Thyroid gland (tissue), 4 donors: ENCODE data around the gene MRPL21. TPM values are rescaled to one million over a fixed set of nuclear protein-coding genes. Genes with fewer than 3 reads are reported as not detected.

Experiments used
- DNase-seq, 2 donors: peaks; one replicate each; pipeline ENCODE4 v3.0.0-alpha.2; 2019
- H3K27ac ChIP-seq, 3 donors: fragments of 200-600 bp; sonication (generic); 1 replicate in 2 of 3; 2 replicates in 1 of 3; pipeline ENCODE4 v1.5.1; 2016 to 2019; ENCODE audit warnings: mild to moderate bottlenecking in 1 of 3, moderate library complexity in 1 of 3
- H3K27me3 ChIP-seq: fragments of 200-600 bp; sonication (generic); one replicate; pipeline ENCODE4 v1.5.1; 2019
- H3K36me3 ChIP-seq, 2 donors: fragments of 200-600 bp; sonication (generic); one replicate each; pipeline ENCODE4 v1.5.1; 2016 to 2019
- H3K4me1 ChIP-seq, 2 donors: fragments of 200-600 bp; sonication (generic); one replicate each; pipeline ENCODE4 v1.5.1; 2017 to 2019
- H3K4me3 ChIP-seq, 3 donors: fragments of 200-600 bp; sonication (generic); replicated peaks in 1 of 3; 1 replicate in 2 of 3; 2 replicates in 1 of 3; pipeline ENCODE4 v1.5.1; 2016; ENCODE audit warnings: mild to moderate bottlenecking in 1 of 3
- H3K9me3 ChIP-seq: fragments of 200-600 bp; sonication (generic); one replicate; pipeline ENCODE4 v1.5.1; 2017
- CTCF ChIP-seq, 6 experiments: fragments of 200-600 bp in 3 of 6; fragments of 450-650 bp in 3 of 6; sonication (generic) in 3 of 6; IDR thresholded peaks; one replicate each; pipeline ENCODE4 v1.5.1; 2016 to 2019; ENCODE audit warnings: antibody characterized with exemption in 6 of 6, mild to moderate bottlenecking in 2 of 6, inconsistent platforms in 1 of 6, moderate library complexity in 1 of 6
- POLR2A ChIP-seq, 2 donors: fragments of 450-650 bp; IDR thresholded peaks; one replicate each; pipeline ENCODE4 v1.6.1; 2017; ENCODE audit warnings: antibody characterized with exemption in 2 of 2, mild to moderate bottlenecking in 2 of 2, moderate library complexity in 1 of 2
- WGBS, 2 donors: methylation state at CpG; one replicate each; pipeline ENCODE4 v1.1.5; 2017; 5-methylcytosine and 5-hydroxymethylcytosine counted together
- intact Hi-C: fragments of 100-400 bp; cut with DNase I; formaldehyde crosslinking; loops from one replicate; pipeline ENCODE4 v1.15.1; 2023
- total RNA-seq, 4 donors: library from RNA; depleted of rRNA; stranded (reverse); fragments of >200 nt; gene quantifications; one replicate each; pipeline ENCODE4 v1.2.3, GENCODE V29; 2016

MRPL21 gene
- 10 to 100 TPM; 24.0 to 86.6 (median 65.6) TPM for total RNA-seq

GRCh38 chr11:68903288-68904247 is at the start of gene MRPL21, which contains the start of gene IGHMBP2:
Gene MRPL21, minus strand, starts transcription at chr11:68903832. Its CDS starts 22 bp downstream, at chr11:68903810.
Gene IGHMBP2, plus strand, starts transcription at chr11:68903891. Its CDS starts 62 bp downstream, at chr11:68903953.
- Histone ChIP-seq H3K4me1 (peaks cover 20 to 21% of the 10 kb centered on the region in 2 donors), H3K4me3 (peak within 1 kb of the TSS; percentile 43 to 87 (median 82)), H3K36me3 (peaks cover 5 to 17% of the 10 kb centered on the region in 2 donors), H3K27me3 (no peaks in the 10 kb centered on the region), H3K27ac (peak within 1 kb of the TSS; percentile 33 to 74 (median 70)), H3K9me3 (no peaks in the 10 kb centered on the region)
- TF ChIP-seq CTCF (IDR thresholded peaks at IDR 0.05) (peak in 1 of 6 experiments; percentile 10), POLR2A (IDR thresholded peaks at IDR 0.05) (peak in 1 of 2 donors; percentile 61)
- 1 to 2% methylated on average over 30 to 59 of the region's 78 CpGs for WGBS, 2 donors
- intact Hi-C loops: no loop called here
- DNase-seq: peak; percentile 80 to 83

GRCh38 chr11:68950762-68951161 is 47.1 kb upstream of the MRPL21 start:
- WGBS, 2 donors: 75 to 92% methylated on average over 3 to 9 of the region's 9 CpGs
- no peaks in the 10 kb centered on the region for H3K9me3 ChIP-seq
- no peaks in the 10 kb centered on the region for H3K36me3 ChIP-seq
- intact Hi-C loops: no loop called here
- TF ChIP-seq POLR2A (IDR thresholded peaks at IDR 0.05) (no peak), CTCF (IDR thresholded peaks at IDR 0.05) (no peak)
- no peak for DNase-seq
- peaks cover 5 to 9% of the 10 kb centered on the region in 2 donors for H3K4me1 ChIP-seq
- no peak overlapping the region for H3K27ac ChIP-seq
- no peak overlapping the region for H3K4me3 ChIP-seq
- no peaks in the 10 kb centered on the region for H3K27me3 ChIP-seq

- Histone ChIP-seq H3K9me3 (no peaks in the 10 kb centered on the region), H3K27ac (no peak overlapping the region), H3K4me1 (peaks cover 5 to 6% of the 10 kb centered on the region in 2 donors), H3K27me3 (no peaks in the 10 kb centered on the region), H3K36me3 (no peaks in the 10 kb centered on the region), H3K4me3 (no peak overlapping the region)
- intact Hi-C loops: no loop called here
- 73 to 78% methylated on average over 5 of the region's 5 CpGs for WGBS, 2 donors
- TF ChIP-seq CTCF (IDR thresholded peaks at IDR 0.05): no peak
- TF ChIP-seq POLR2A (IDR thresholded peaks at IDR 0.05): no peak
- no peak for DNase-seq
Observed at GRCh38 chr11:68950270-68950669, 46.6 kb upstream of the MRPL21 start.

DNA sequence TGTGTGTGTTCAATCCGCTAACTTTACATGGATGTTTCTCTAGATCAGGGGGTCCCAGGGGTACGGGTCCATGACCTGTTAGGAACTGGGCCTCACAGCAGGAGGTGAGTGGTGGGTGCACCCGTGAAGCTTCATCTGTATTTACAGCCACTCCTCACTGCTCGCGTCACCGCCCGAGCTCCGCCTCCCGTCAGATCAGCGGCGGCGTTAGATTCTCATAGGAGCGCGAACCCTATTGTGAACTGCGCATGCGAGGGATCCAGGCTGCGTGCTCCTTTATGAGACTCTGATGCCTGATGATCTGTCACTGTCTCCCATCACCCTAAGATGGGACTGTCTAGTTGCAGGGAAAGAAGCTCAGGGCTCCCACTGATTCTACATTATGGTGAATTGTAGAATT is 45.3 kb upstream of the MRPL21 start:
- Histone ChIP-seq H3K27me3 (no peaks in the 10 kb centered on the region), H3K36me3 (no peaks in the 10 kb centered on the region), H3K27ac (no peak overlapping the region), H3K9me3 (no peaks in the 10 kb centered on the region), H3K4me1 (no peaks in the 10 kb centered on the region), H3K4me3 (no peak overlapping the region)
- TF ChIP-seq CTCF (IDR thresholded peaks at IDR 0.05) (no peak), POLR2A (IDR thresholded peaks at IDR 0.05) (no peak)
- intact Hi-C loops: no loop called here
- no peak for DNase-seq
- WGBS, 2 donors: 93% methylated on average over 17 of the region's 17 CpGs

DNA sequence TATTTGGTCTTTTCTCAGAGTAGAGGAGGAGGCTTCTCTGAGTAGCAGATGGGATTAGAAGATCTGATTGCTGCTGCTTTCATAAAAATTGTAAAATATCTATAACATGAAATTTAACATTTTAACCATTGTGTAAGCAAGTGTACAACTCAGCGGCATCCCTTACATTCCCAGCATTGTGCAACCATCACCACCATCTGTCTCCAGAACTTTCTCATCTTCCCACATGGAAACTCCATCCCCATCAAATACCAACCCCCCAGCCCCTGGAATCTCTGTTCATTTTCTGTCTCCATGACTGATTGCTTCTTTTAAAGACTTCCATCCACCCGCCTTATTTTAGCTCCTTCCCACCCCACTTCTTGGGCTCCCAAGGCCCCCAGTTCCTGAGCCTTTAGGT is 44.9 kb upstream of the MRPL21 start:
- intact Hi-C loops: no loop called here
- H3K27ac ChIP-seq: no peak overlapping the region
- no peaks in the 10 kb centered on the region for H3K36me3 ChIP-seq
- no peaks in the 10 kb centered on the region for H3K27me3 ChIP-seq
- DNase-seq: no peak
- no peak overlapping the region for H3K4me3 ChIP-seq
- no peaks in the 10 kb centered on the region for H3K9me3 ChIP-seq
- WGBS, 2 donors: 75 to 77% methylated on average over 2 of the region's 2 CpGs
- TF ChIP-seq POLR2A (IDR thresholded peaks at IDR 0.05): no peak
- no peak for TF ChIP-seq CTCF (IDR thresholded peaks at IDR 0.05)
- no peaks in the 10 kb centered on the region for H3K4me1 ChIP-seq
